OCI-LY7 (cell line): Measurements from ENCODE around the gene CMTM4. TPM values are rescaled to one million over a fixed set of nuclear protein-coding genes. Genes with fewer than 3 reads are reported as not detected.

Source experiments
- BruUV-seq: library from RNA; stranded (reverse); fragments of 400-500 nt; replicated peaks from 2 replicates; lab custom pipeline; 2021; lab: Mats Ljungman, UMichigan
- CTCF ChIA-PET: fragments of 300-600 bp; sonication (Branson Sonifier 250); formaldehyde crosslinking; loops from one replicate; lab custom pipeline; 2022; ENCODE audit warnings: antibody characterized with exemption; ENCODE audit not compliant: unreplicated experiment; lab: Charles Lee
- POLR2A ChIA-PET: fragments of 300-600 bp; sonication (Branson Sonifier 250); formaldehyde crosslinking; loops from one replicate; lab custom pipeline; 2022; ENCODE audit warnings: antibody characterized with exemption; lab: Charles Lee
- DNase-seq: peaks from one replicate; pipeline ENCODE4 v3.0.0-alpha.2; 2015; ENCODE audit warnings: low spot score
- H2AFZ ChIP-seq: fragments of 200-600 bp; sonication (generic), shearing (Covaris generic); 2 replicates; pipeline ENCODE4 v1.6.1; 2014; ENCODE audit warnings: mild to moderate bottlenecking, antibody characterized with exemption, low read length, moderate library complexity
- H3K27ac ChIP-seq: fragments of 200-600 bp; sonication (generic); 2 replicates; pipeline ENCODE4 v1.5.1; 2014; ENCODE audit warnings: mixed run types, low read depth, mild to moderate bottlenecking, moderate library complexity, low read length, inconsistent platforms; ENCODE audit not compliant: poor library complexity, severe bottlenecking
- H3K36me3 ChIP-seq: fragments of 200-600 bp; sonication (generic); 2 replicates; pipeline ENCODE4 v1.6.1; 2014; ENCODE audit warnings: mild to moderate bottlenecking, antibody characterized with exemption, low read length, moderate library complexity, mixed read lengths; ENCODE audit not compliant: insufficient read depth
- H3K4me1 ChIP-seq: fragments of 200-600 bp; sonication (generic); 2 replicates; pipeline ENCODE4 v1.5.1; 2014; ENCODE audit warnings: mild to moderate bottlenecking, low read length; ENCODE audit not compliant: insufficient read depth, poor library complexity, severe bottlenecking
- H3K4me2 ChIP-seq: fragments of 200-600 bp; sonication (generic); 2 replicates; pipeline ENCODE4 v1.6.1; 2014; ENCODE audit warnings: mild to moderate bottlenecking, low read length
- H3K4me3 ChIP-seq: fragments of 200-600 bp; sonication (generic); 2 replicates; pipeline ENCODE4 v1.5.1; 2014; ENCODE audit warnings: mild to moderate bottlenecking, low read depth, low read length; ENCODE audit not compliant: poor library complexity, severe bottlenecking
- H3K79me2 ChIP-seq: fragments of 200-600 bp; sonication (generic); 2 replicates; pipeline ENCODE4 v1.6.1; 2016; ENCODE audit warnings: low read depth, mild to moderate bottlenecking, low read length, moderate library complexity, mixed read lengths; ENCODE audit not compliant: insufficient read depth
- H3K9me2 ChIP-seq: fragments of 200-600 bp; sonication (generic); 2 replicates; pipeline ENCODE4 v1.6.1; 2016; ENCODE audit warnings: mild to moderate bottlenecking, low read length, mixed read lengths; ENCODE audit not compliant: insufficient read depth
- H3K9me3 ChIP-seq: fragments of 200-600 bp; sonication (generic); 2 replicates; pipeline ENCODE4 v1.6.1; 2014; ENCODE audit warnings: mild to moderate bottlenecking, mixed run types, low read length, mixed read lengths
- H4K20me1 ChIP-seq: fragments of 200-600 bp; sonication (generic); 2 replicates; pipeline ENCODE4 v1.6.1; 2014; ENCODE audit warnings: mild to moderate bottlenecking, antibody characterized with exemption, low read length, moderate library complexity, mixed read lengths; ENCODE audit not compliant: insufficient read depth
- CTCF ChIP-seq: fragments of 200-600 bp; sonication (generic); conservative IDR thresholded peaks from 2 replicates; pipeline ENCODE4 v1.5.1; 2014; ENCODE audit warnings: mild to moderate bottlenecking, antibody characterized with exemption, low read length, moderate library complexity, mixed read lengths
- EZH2phosphoT487 ChIP-seq: fragments of 200-600 bp; sonication (generic); IDR thresholded peaks from 2 replicates; pipeline ENCODE4 v1.6.1; 2018; ENCODE audit warnings: low read depth, borderline replicate concordance, mild to moderate bottlenecking, mixed run types, antibody characterized with exemption, low read length, moderate library complexity, mixed read lengths
- intact Hi-C: fragments of 100-400 bp; cut with micrococcal nuclease; formaldehyde crosslinking; loops from one replicate; pipeline ENCODE4 v1.10.0; 2022; ENCODE audit not compliant: unreplicated experiment
- total RNA-seq, 2 experiments: library from RNA; depleted of rRNA in 1 of 2; stranded (reverse); fragments of >200 nt in 1 of 2; shearing (Covaris generic) in 1 of 2; gene quantifications; 2 replicates each; pipeline ENCODE4 v1.2.3, GENCODE V29; 2014 to 2022

The CMTM4 gene
- total RNA-seq, 2 experiments from 2014 or later, result 0.03 to 1.3 TPM

DNA sequence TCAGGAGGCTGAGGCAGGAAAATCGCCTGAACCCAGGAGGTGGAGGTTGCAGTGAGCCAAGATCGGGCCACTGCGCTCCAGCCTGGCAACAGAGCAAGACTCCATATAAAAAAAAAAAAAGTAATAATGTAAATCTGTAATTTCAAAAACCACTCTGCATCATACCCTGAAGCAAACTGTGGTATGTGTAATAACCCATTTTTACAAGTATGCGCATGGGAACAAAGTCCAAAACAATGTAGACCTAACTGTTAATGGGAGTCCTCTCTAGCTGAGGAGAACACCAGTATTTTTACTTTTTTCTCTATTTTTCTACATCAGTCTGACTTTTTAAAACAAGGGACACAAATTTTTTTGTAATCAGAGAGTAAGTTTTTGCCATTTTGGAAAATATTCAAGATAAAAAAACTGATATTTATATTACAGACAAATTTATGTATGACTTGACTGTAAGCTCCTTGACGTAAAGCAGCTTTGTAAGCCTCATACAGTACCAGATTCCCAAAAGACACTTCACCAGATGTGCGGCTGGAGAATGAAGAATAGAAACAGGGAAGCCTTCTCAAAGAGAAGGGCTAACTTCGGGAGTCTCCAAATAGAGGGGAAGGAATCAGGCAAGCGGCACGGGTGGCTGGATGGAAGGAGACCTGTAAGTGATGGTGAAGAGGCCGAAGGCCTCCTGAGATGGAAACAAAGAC lies 25.7 kb downstream of the CMTM4 start:
- no peak overlapping the region for H2AFZ ChIP-seq
- BruUV-seq, result no TSS peak

DNA sequence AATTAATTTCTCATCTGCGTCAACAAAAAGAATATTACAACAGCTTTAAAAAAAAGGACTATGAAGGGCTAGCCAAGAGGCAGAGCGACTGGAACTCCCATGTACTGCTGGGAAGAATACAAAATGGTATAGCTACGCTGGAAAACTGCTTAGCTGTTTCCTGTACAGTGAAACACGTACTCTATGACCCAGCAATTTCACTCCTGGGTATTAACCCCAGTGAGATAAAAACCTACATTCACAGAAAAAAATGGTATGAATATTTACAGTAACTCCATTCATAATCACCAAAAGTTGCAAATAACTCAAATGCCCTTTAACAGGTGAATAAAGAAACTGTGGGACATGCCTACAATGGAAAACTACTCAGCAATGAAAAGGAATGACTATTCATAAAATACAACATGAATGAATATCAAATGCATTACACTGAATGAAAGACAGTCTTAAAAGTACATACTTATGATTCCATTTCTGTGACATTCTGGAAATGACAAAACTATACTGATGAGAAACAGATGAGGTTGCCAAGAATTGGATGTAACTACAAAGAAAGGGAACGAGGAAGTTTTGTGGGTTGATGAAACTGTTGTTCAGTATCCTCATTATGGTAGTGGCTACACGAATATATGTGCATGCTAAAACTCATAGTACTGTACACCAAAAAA lies 27.6 kb downstream of the CMTM4 start:
- Histone ChIP-seq H3K27ac (no peak overlapping the region), H3K4me1 (no peaks in the 10 kb centered on the region), H3K79me2 (no peaks in the 10 kb centered on the region), H3K9me2 (no peaks in the 10 kb centered on the region), H3K36me3 (no peaks in the 10 kb centered on the region), H3K4me3 (no peak overlapping the region), H3K9me3 (no peaks in the 10 kb centered on the region), H3K4me2 (no peak overlapping the region), H2AFZ (no peak overlapping the region), H4K20me1 (no peaks in the 10 kb centered on the region)
- no TSS peak for BruUV-seq
- ChIA-PET POLR2A (interaction anchor here (0.6 kb wide), 1 partner anchor 18 kb away, joined by 3 read pairs; no protein-coding TSS in a partner anchor), CTCF (interaction anchor here (1.1 kb wide), 1 partner anchor 17 kb away, joined by 3 read pairs; no protein-coding TSS in a partner anchor)
- intact Hi-C loops, result no loop called here
- no peak for DNase-seq
- TF ChIP-seq CTCF (no peak), EZH2phosphoT487 (no peak)

More for the DNA sequence above, 25.7 kb downstream of the CMTM4 start:
- intact Hi-C loops, result no loop called here
- no peaks in the 10 kb centered on the region for H4K20me1 ChIP-seq
- H3K4me2 ChIP-seq, result no peak overlapping the region
- no peak for TF ChIP-seq EZH2phosphoT487
- TF ChIP-seq CTCF, result no peak
- POLR2A ChIA-PET, result interaction anchor here (0.6 to 0.7 kb wide), 2 partner anchors 18 to 1106 kb away, joined by 5 read pairs; no protein-coding TSS in a partner anchor
- no peaks in the 10 kb centered on the region for H3K9me3 ChIP-seq
- no peaks in the 10 kb centered on the region for H3K79me2 ChIP-seq
- no peak for DNase-seq
- no peaks in the 10 kb centered on the region for H3K36me3 ChIP-seq
- H3K4me1 ChIP-seq, result no peaks in the 10 kb centered on the region
- no peak overlapping the region for H3K27ac ChIP-seq
- H3K4me3 ChIP-seq, result no peak overlapping the region
- CTCF ChIA-PET, result no interaction called here
- no peaks in the 10 kb centered on the region for H3K9me2 ChIP-seq
